Stomach (tissue), 4 donors: ENCODE results near the gene ADH7.

ENCODE experiments used
- CTCF ChIP-seq, 7 experiments: fragments of 450-650 bp in 4 of 7; fragments of 200-600 bp in 3 of 7; sonication (generic) in 3 of 7; IDR thresholded peaks; one replicate each; pipeline ENCODE4 v1.5.1; 2016 to 2019; ENCODE audit warnings: antibody characterized with exemption in 7 of 7, control low read depth in 2 of 7, mild to moderate bottlenecking in 1 of 7
- EP300 ChIP-seq: sonication (generic); formaldehyde crosslinking; IDR thresholded peaks from one replicate; pipeline ENCODE4 v1.6.1; 2017; ENCODE audit warnings: antibody characterized with exemption
- POLR2A ChIP-seq, 4 donors: fragments of 450-650 bp; IDR thresholded peaks; one replicate each; pipeline ENCODE4 v1.6.1; 2016; ENCODE audit warnings: antibody characterized with exemption in 4 of 4, control low read depth in 2 of 4, mild to moderate bottlenecking in 1 of 4, moderate library complexity in 1 of 4

GRCh38 chr4:99383399-99383798 is 51.7 kb downstream of the ADH7 start:
- TF ChIP-seq CTCF (IDR thresholded peaks at IDR 0.05) (no peak), EP300 (no peak), POLR2A (IDR thresholded peaks at IDR 0.05) (no peak)
